22Rv1 (cell line): Measurements from ENCODE around the gene CDKN1B.

Source experiments
- ZFX ChIP-seq: fragments of 450-650 bp; IDR thresholded peaks from 2 replicates; pipeline ENCODE4 v1.6.1; 2017; ENCODE audit warnings: antibody characterized with exemption, borderline replicate concordance
- TF ChIP-seq, protein P1 (sequence below): fragments of 450-650 bp; IDR thresholded peaks from 2 replicates; pipeline ENCODE4 v1.5.1; 2017; ENCODE audit warnings: mild to moderate bottlenecking

DNA sequence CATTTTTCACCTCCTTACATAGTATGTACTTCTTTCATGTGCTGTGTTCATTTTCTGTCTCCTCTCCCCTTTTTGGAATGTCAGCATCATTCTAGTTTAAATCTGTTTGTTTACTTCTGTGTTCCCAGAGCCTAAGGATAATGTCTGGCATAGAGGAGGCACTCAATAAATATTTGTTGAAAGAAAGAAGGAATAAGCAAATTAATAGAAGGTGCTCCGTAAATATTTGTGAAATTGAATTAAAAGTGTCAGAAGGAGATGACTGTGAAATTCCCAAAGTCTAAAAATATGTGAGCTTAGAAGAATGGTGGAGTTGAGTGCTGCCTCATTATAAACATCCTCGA, 3.3 kb upstream of the CDKN1B start:
- TF ChIP-seq, protein P1, sequence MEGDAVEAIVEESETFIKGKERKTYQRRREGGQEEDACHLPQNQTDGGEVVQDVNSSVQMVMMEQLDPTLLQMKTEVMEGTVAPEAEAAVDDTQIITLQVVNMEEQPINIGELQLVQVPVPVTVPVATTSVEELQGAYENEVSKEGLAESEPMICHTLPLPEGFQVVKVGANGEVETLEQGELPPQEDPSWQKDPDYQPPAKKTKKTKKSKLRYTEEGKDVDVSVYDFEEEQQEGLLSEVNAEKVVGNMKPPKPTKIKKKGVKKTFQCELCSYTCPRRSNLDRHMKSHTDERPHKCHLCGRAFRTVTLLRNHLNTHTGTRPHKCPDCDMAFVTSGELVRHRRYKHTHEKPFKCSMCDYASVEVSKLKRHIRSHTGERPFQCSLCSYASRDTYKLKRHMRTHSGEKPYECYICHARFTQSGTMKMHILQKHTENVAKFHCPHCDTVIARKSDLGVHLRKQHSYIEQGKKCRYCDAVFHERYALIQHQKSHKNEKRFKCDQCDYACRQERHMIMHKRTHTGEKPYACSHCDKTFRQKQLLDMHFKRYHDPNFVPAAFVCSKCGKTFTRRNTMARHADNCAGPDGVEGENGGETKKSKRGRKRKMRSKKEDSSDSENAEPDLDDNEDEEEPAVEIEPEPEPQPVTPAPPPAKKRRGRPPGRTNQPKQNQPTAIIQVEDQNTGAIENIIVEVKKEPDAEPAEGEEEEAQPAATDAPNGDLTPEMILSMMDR, result no peak
- TF ChIP-seq ZFX, result no peak
